Thoracic aorta (tissue), 2 donors: ENCODE measurements around the gene ACTA2. TPM values are rescaled to one million over a fixed set of nuclear protein-coding genes. Genes with fewer than 3 reads are reported as not detected.

Experiments used
- ATAC-seq: fragments of 150-250 bp; one replicate; pipeline ENCODE4 v1.8.0; 2017; ENCODE audit warnings: low read depth; ENCODE audit not compliant: insufficient number of reproducible peaks, low FRiP score
- DNase-seq: peaks from one replicate; pipeline ENCODE4 v3.0.0-alpha.2; 2020; ENCODE audit warnings: low spot score
- H3K27ac ChIP-seq, 2 donors: fragments of 200-600 bp; sonication (generic); 1 replicate in 1 of 2; 2 replicates in 1 of 2; pipeline ENCODE4 v1.5.1; 2016; ENCODE audit warnings: mild to moderate bottlenecking in 2 of 2, moderate library complexity in 2 of 2
- H3K27me3 ChIP-seq: fragments of 200-600 bp; sonication (generic); replicated peaks from 2 replicates; pipeline ENCODE4 v1.6.0; 2016; ENCODE audit warnings: mild to moderate bottlenecking; ENCODE audit not compliant: insufficient read depth
- H3K36me3 ChIP-seq: fragments of 200-600 bp; sonication (generic); one replicate; pipeline ENCODE4 v1.5.1; 2016
- H3K4me1 ChIP-seq, 2 donors: fragments of 200-600 bp; sonication (generic); 1 replicate in 1 of 2; 2 replicates in 1 of 2; pipeline versions ENCODE4 v1.5.1 to v1.6.0; 2016; ENCODE audit warnings: low read depth in 2 of 2, mild to moderate bottlenecking in 1 of 2; ENCODE audit not compliant: control insufficient read depth in 1 of 2
- H3K4me3 ChIP-seq: fragments of 200-600 bp; sonication (generic); 2 replicates; pipeline ENCODE4 v1.5.1; 2016; ENCODE audit warnings: mild to moderate bottlenecking
- H3K9me3 ChIP-seq: fragments of 200-600 bp; sonication (generic); 2 replicates; pipeline ENCODE4 v1.5.1; 2016
- CTCF ChIP-seq: fragments of 200-600 bp; sonication (generic); IDR thresholded peaks from one replicate; pipeline ENCODE4 v1.5.1; 2019; ENCODE audit warnings: antibody characterized with exemption
- total RNA-seq, 2 donors: library from RNA; depleted of rRNA; stranded (reverse); fragments of >200 nt; gene quantifications; one replicate each; pipeline versions ENCODE4 v1.1.0 to v1.2.3, GENCODE V29; 2016

The ACTA2 gene
- total RNA-seq, 2 donors from 2014 or later: 4,797 to 12,240 TPM

- no peaks in the 10 kb centered on the region for H3K36me3 ChIP-seq
- H3K27ac ChIP-seq: no peak overlapping the region
- DNase-seq (no peak), ATAC-seq (no peak)
- no peaks in the 10 kb centered on the region for H3K27me3 ChIP-seq
- no peaks in the 10 kb centered on the region for H3K4me1 ChIP-seq
- TF ChIP-seq CTCF: no peak
- no peak overlapping the region for H3K4me3 ChIP-seq
- H3K9me3 ChIP-seq: no peaks in the 10 kb centered on the region
Observed at GRCh38 chr10:88913788-88914187, 38.8 kb downstream of the ACTA2 start.

DNA sequence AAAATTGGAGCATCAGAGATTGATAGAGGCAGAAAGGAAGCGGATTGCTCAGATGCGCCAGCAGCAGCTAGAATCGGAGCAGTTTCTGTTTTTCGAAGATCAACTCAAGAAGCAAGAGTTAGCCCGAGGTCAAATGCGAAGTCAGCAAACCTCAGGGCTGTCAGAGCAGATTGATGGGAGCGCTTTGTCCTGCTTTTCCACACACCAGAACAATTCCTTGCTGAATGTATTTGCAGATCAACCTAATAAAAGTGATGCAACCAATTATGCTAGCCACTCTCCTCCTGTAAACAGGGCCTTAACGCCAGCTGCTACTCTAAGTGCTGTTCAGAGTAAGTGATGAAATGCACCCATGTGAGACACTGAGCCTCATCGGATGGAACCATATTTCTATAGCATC, 39.4 kb downstream of the ACTA2 start:
- TF ChIP-seq CTCF: no peak
- ATAC-seq (no peak), DNase-seq (no peak)
- Histone ChIP-seq H3K36me3 (no peaks in the 10 kb centered on the region), H3K27ac (no peak overlapping the region), H3K9me3 (no peaks in the 10 kb centered on the region), H3K27me3 (no peaks in the 10 kb centered on the region), H3K4me1 (no peaks in the 10 kb centered on the region), H3K4me3 (no peak overlapping the region)

- no peak for DNase-seq
- H3K36me3 ChIP-seq: no peaks in the 10 kb centered on the region
- no peak overlapping the region for H3K27ac ChIP-seq
- no peak overlapping the region for H3K4me3 ChIP-seq
- no peaks in the 10 kb centered on the region for H3K9me3 ChIP-seq
- H3K4me1 ChIP-seq: no peaks in the 10 kb centered on the region
- no peaks in the 10 kb centered on the region for H3K27me3 ChIP-seq
- no peak for ATAC-seq
- no peak for TF ChIP-seq CTCF
Observed at GRCh38 chr10:88911851-88912250, 40.7 kb downstream of the ACTA2 start.

- Histone ChIP-seq H3K4me1 (no peaks in the 10 kb centered on the region), H3K4me3 (no peak overlapping the region), H3K27ac (no peak overlapping the region), H3K9me3 (no peaks in the 10 kb centered on the region), H3K27me3 (no peaks in the 10 kb centered on the region), H3K36me3 (no peaks in the 10 kb centered on the region)
- ATAC-seq (no peak), DNase-seq (no peak)
- no peak for TF ChIP-seq CTCF
Observed at GRCh38 chr10:88911116-88911515, 41.5 kb downstream of the ACTA2 start.

- ATAC-seq: no peak
- no peaks in the 10 kb centered on the region for H3K27me3 ChIP-seq
Observed at GRCh38 chr10:88908194-88908593, 44.4 kb downstream of the ACTA2 start.

More at GRCh38 chr10:88908194-88908593, 44.4 kb downstream of the ACTA2 start:
- no peaks in the 10 kb centered on the region for H3K4me1 ChIP-seq
- no peaks in the 10 kb centered on the region for H3K36me3 ChIP-seq
- no peaks in the 10 kb centered on the region for H3K9me3 ChIP-seq
- DNase-seq: no peak
- no peak for TF ChIP-seq CTCF
- H3K4me3 ChIP-seq: no peak overlapping the region
- no peak overlapping the region for H3K27ac ChIP-seq
